Stimulated activated naive CD4-positive, alpha-beta T cell treated with Interleukin-2 at 50 U/mL for 16 hours (primary cell): ENCODE results near the gene ABHD10.
"Not testable (repeated sequence)": the region's sequence is repeated elsewhere in the genome, so short reads cannot be mapped to it uniquely, and the experiment has no call there.

Source experiments
- DNase-seq: peaks from one replicate; lab custom pipeline; 2025; lab: John Stamatoyannopoulos, UW

Gene ABHD10

GRCh38 chr3:112032098-112032731 is 53.4 kb downstream of the ABHD10 start:
- no peak for DNase-seq

- DNase-seq: no peak
Observed at GRCh38 chr3:112034436-112034835, 55.6 kb downstream of the ABHD10 start, which contains the start of gene TMPRSS7. Gene TMPRSS7, plus strand, starts transcription at chr3:112034736. Its CDS starts 110 bp downstream, at chr3:112034846.

DNA sequence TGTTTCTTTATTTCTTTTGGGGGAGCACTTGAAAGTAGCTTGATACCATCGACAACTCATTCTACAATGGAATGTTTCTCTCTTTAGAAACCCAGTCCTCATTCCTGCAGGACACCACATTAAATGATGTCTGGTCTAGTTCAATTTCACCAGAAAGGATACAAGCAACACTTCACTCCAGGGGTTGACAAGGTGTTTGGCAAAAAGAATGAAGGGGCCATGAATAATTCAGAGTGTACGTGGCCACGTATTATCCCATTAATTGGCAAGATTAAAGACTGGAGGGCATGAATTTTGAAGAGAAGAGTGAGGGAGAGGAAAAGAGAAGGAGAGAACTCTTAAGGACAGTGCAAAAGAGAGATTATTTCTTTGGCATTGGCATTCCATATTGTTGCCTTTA is 56.4 kb downstream of the ABHD10 start:
- DNase-seq: no peak

DNA sequence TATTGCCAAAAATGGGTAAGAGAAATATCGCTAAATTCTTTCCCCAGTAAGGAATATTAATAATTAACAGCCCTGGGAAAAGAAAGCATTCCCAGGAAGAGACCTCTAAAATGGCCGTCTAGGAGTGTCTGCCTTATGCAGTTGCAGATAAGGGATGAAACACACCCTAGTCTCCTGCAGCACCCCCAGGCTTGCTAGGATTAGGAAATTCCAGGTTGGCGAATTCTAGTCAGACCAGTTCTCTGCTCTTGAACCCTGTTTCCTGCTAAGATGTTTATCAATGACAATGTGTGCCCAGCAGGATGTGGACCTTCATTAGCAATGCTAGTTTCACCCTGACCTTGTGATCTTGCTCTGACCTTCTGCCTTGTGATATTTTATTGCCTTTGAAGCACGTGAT is 58.4 kb downstream of the ABHD10 start:
- DNase-seq: not testable (repeated sequence)

DNA sequence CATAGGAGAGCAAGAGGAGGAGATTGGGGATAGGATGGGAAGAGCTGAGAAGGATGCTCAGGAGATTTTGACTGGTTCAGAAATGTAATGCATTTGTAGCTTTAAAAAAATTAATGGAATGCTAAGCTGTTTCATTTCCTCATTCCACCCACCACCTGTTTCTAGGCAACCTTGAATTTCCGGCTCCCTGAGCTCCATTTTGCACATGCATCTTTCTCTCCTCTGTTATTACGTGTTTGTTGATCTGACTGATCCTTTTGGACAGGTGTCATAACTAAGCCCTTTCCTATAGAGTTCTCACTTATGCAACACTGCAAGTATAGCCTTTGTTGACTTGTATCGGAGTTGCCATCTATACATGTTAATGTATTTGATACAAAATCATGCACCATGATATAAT is 60.0 kb downstream of the ABHD10 start:
- no peak for DNase-seq

GRCh38 chr3:112041321-112041720 is 62.5 kb downstream of the ABHD10 start:
- no peak for DNase-seq

GRCh38 chr3:112042842-112043280 is 64.0 kb downstream of the ABHD10 start:
- DNase-seq: no peak
